HG03097 (cell line): ENCODE measurements around the gene GPR160.
A peak's percentile ranks its signal among the peaks of the same experiment; 100 is the strongest.
"Not testable (repeated sequence)": the region's sequence is repeated elsewhere in the genome, so short reads cannot be mapped to it uniquely, and the experiment has no call there.

Experiments
- ATAC-seq: cut with Tn5 transposase; IDR thresholded peaks from one replicate; pipeline ENCODE4 v1.9.1; 2021; ENCODE audit not compliant: unreplicated experiment, low FRiP score

GPR160 gene, protein sequence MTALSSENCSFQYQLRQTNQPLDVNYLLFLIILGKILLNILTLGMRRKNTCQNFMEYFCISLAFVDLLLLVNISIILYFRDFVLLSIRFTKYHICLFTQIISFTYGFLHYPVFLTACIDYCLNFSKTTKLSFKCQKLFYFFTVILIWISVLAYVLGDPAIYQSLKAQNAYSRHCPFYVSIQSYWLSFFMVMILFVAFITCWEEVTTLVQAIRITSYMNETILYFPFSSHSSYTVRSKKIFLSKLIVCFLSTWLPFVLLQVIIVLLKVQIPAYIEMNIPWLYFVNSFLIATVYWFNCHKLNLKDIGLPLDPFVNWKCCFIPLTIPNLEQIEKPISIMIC

DNA sequence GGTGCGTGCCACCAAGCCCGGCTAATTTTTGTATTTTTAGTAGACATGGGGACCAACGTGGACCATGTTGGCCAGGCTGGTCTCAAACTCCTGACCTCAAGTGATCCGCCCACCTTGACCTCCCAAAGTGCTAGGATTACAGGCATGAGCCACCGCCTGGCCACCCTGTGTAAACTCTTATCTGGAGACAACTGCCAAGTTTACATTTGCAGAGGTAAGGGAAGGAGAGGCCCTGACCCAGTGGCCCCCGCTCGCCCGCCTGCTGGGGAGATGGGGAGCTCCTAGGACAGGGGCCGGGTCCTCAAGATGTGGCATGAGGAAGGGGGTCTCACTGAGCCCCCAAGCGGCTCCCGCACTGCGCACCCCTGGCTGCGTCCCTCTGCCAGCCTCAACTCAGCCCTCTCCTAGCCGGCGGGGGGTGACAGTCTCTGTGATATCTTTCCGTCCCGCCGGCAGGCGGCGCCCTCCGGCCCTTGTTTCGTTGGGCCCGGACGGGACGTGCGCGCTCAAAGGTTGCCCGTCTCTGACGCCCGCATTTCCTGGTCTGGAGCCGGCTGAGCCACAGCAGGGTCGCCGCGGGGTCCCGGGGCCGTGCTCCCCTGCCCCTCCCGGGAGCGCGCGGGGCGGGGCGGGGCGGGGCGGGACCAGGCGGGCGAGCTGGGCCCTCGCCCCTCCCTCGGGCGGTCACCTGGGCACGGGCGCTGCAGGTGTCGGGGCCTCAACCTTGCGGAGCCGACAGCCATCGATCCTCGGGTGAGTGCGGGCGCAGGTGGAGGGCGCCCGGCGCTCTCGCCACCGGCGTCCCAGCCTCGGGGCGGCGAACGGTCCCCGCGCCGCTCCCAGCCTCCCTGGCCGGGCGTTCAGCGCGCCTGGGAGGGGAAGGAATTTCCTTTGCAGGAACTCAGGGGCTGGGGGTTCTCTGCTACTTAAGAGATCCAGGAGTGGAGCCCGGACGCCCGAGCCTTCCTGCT lies at the start of gene GPR160:
TSS of gene GPR160 (plus strand) at position 533 of the 971 bp plus-strand sequence. CDS start 45,978 bp downstream, outside the sequence.
- ATAC-seq = peak; percentile 62

DNA sequence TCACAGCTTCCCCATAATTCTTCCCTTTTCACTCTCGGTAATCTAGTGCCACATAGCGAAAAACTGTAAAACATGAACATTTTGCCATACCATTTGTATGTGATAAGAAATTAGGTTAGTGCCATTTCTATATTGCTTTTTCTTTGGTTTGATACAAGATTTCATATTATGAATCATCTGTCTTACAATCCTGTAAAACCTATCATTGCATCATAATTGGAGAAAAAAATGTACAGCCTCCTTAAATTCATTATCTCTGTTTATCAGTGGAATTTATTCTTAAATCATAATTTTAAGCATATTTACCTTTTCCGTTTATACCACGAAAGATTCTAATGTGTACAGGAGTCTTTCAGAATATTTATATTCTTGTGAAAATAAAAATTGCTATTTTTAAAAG lies 47.4 kb upstream of the GPR160 start:
- ATAC-seq = no peak

DNA sequence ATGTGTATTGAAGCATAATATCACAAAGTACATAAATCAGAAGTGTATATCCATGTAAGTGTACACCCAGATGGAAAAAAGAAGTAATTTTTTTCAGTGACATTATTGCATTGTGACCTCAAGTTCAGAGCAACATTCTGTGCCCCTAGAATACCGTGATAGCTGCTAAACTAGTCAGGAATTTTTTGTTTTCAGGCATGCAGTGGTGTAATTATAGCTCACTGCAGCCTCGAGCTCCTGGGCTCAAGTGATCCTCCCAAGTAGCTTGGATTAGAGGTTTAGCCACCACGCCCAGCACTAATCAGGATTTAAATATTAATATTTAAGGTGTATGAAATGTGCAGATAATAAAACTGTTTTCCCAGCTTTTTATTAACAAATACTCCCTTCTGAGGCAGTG lies 45.6 kb upstream of the GPR160 start:
- ATAC-seq = no peak

DNA sequence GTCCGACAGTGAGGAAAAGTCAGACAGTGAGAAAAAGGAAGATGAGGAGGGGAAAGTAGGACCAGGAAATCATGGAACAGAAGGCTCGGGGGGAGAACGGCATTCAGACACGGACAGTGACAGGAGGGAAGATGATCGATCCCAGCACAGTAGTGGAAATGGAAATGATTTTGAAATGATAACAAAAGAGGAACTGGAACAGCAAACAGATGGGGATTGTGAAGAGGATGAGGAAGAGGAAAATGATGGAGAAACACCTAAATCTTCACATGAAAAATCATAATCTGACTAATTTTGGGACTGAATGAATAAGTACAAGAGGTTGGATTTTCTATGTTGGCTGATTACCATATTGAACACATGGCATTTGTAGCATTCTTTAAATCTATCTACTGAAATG lies 45.0 kb upstream of the GPR160 start:
- ATAC-seq = no peak

DNA sequence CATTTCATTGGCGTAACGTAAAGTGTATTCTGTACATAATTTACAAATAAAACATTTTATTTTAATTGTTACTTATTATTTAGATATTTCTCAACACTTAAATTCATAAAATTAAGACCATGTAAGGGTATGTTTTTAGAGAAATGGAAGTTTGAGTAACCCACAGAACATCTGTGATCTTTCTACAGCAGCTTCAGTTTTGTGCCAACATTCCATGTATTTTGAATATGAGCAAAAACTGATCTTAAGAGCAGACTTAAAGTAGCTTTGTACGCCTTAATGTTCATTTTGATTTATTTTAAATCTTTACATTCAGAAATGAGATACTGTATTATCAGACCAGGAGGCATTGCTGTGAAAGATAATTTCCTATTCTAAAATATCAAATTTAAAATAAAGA lies 44.0 kb upstream of the GPR160 start:
- no peak for ATAC-seq

DNA sequence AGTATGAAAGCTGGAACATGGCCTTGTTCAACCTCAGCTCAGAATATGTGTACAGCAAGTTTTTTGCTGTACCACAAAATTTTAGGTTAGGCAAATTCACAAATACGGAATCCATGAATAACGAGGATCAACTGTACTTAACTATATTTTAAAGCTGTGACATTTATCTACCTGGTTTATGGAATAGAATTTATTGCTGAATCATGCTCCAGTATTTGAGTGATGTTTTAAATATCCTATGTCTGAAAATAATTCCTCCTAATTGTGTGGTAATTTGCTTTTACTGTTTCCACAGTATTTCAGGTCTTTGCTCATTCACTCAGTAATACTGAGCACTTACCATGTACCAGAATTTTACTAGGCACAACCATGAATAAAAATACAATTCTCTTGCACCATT lies 41.7 kb upstream of the GPR160 start:
- ATAC-seq = no peak

DNA sequence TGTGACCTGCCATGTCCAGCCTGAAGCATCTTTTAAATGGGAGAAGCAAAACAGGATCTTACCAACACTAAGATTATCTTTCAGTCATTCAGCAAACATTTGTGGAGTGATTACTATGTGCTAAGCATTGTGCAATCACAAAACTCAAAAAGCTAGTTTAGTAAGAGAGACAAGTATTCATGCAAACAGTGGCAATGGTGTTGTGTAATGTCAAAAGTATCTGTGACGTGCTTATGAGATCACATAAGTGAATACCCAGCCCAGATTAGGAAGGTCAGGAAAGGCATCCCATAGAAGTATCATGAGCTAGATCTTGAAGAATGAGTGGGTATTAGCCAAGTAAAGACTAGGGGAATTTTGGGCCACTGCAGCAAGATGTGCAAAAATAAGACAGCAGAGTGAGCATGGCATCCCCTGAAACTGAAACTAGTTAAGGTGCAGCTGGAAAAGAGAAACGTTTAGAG lies 39.1 kb upstream of the GPR160 start:
- no peak for ATAC-seq

DNA sequence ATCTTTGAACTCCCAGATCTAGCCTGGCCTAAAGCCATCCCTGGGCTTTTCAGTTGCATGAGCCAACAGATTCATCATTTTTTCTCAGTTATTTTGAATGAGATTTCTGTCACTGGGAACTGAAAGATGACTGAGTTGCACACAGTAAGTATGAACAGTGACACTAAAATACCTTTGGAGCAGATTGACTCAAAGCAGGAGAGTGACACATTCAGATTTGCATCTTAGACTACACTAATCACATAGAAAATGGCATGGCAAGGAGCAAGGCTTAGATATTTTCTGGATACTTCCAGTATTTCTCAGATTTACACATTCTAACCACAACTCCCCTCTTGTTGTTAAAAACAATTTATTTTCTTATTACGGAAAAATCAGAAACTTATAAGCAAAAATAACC lies 38.4 kb upstream of the GPR160 start:
- ATAC-seq = no peak

DNA sequence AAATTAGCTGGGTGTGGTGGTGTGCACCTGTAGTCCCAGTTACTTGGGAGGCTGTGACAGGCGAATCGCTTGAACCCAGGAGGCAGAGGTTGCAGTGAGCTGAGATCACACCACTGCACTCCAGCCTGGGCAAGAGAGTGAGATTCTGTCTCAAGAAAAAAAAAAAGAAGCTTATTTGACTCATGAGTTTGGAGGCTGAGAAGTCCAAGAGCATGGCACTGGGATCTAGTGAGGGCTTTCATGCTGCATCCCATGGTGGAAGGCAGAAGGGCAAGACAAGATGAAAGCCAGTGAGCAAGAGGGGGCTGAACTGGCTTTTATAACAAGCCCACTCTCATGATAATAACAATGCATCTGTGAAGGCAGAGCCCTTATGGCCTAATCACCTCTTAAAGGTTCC lies 37.7 kb upstream of the GPR160 start:
- ATAC-seq = no peak

DNA sequence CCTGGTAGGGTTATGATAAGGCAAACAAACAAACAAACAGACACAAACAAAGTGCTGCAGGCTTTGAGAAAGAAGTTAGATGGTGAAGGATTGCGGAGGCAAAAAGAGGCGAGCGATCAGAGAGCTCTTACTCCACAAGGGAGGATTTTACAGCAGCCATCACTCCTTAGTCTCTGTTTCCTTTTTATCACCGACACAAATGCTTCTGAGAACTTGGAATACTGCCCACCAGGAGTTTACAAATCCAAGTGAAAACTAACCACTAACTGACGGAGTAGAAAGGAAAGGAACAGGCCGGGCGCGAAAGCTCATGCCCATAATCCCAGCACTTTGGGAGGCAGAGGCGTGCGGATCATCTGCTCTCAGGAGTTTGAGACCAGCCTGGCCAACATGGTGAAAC lies 35.6 kb upstream of the GPR160 start:
- ATAC-seq = no peak

DNA sequence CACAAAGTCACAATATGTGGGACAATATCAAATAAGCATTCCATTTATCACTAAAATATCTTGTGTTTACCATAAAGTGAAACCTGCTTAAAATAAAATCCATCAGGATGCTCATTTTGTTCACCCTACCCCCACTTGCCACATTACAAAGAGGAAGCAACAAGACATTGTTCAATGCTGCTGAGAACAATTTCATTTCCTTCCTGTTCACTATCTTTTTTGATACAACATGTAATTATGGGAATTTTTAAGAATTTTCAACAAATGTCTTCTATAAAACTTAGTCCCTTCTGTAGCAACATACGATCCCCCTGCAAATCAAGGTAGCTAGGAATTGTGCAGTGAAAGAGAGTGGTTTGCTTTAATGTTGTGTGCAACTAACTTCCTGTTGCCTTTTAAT lies 34.9 kb upstream of the GPR160 start:
- no peak for ATAC-seq

DNA sequence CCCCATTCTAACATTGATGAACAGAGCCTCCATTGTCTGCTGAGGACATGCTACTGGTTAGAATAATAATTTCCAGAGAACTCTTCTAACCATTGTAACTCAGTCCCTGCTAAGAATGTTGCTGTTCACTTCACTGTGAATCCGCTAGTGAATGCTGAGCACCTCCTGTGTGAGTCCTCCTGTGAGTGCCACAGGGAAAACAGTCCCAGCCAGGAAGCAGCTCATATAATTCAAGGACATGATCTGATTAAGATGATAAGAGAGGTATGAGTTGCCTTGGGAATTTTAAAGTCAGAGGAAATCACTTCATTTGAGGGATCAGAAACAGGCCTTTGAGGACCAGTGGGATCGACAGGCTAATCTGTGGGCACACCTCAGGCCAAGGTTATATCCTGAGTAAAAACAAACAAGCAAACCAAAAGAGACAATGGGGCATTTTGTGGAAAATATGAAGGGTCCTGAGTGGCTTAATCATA lies 33.9 kb upstream of the GPR160 start:
- no peak for ATAC-seq

DNA sequence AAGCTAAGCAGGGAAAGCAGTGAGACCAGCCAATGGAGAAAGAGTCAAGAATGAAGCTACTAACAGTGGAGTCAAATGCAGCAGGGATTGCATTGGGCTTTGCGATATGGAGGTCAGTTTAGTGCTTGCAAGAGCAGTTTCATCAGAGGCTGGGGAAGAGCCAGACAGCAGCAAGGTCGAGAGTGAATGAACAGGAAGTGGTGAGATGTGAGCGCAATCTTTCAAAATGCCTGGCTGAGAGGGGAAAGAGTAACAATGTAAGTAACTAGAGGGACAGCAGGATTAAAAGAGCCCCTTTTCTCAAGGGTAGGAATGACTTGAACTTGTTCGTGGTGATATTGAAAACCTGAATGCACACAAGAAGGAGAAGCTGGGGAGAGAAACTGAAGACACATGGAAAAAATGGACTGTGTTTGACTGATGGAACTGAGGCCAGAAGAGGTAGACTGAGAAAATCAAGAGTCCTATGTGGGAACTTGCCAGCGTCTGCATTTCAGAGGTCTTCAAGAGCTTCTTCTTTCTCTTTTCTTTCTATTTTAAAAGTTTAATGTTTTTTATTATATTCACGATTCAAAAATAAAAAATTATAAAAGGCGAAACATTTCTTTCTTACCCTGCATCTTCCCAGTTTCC lies 30.6 kb upstream of the GPR160 start:
- peak; percentile 65 for ATAC-seq

DNA sequence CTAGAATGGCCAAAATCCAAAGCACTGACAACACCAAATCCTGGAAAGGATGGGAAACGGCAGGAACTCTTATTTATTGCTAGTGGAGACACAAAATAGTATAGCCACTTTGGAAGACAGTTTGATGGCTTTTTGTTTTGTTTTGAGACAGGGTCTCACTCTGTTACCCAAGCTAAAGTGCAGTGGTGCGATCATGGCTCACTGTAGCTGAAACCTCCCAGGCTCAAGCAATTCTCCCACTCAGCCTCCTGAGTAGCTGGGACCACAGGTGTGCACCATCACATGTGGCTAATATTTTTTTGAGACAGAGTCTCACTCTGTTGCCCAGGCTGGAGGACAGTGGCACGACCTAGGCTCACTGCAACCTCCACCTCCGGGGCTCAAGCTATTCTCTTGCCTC lies 27.3 kb upstream of the GPR160 start:
- no peak for ATAC-seq

DNA sequence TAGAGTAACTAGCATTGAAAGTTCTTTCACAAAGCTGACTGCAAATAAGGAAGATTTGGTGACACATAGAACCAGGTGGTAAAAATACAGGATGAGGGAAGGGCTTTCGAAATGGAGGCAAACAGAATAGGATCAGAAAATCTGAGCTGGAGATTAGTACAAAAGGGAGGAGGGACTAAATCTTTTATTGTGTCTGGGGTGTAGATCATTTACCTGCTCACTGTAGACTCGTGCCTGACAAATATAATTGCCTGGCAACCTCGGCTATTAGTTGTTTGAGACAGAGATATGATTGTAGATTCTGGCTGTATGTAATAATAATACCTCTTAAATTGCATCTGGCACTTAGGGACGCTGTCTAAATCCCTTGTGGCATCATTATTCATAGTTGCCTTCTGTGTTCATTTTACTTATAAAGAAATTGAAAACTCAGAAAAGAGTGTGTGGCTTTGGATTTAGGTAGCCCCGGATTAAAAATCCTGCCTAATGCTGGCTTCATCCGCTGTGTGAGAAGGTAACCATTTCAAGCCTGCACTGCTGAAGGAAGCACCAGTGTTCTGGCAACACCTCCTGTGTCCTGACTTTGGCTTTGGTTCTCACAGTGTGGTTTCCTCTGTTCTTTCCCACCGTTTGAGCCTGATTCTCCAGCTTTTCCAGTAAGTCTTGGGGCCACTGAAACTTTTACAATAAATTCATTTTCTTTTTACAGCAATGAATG lies 25.0 kb upstream of the GPR160 start:
- no peak for ATAC-seq

DNA sequence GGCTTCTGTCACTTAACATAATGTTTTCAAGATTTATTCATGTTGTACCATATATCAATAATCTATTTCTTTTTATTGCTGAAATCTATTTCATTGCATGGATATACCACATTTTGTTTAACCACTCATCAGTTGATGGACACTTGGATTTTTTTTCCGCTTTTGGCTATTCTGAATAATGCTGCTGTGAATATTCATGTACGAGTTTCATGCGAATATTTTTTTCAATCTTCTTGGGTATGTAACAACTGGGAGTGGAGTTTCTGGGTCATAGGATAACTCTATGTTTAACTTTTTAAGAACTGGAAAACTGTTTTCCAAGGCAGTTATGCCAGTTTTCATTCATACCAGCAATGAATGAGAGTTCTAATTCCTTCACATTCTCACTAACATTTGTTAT lies 21.7 kb upstream of the GPR160 start:
- no peak for ATAC-seq

DNA sequence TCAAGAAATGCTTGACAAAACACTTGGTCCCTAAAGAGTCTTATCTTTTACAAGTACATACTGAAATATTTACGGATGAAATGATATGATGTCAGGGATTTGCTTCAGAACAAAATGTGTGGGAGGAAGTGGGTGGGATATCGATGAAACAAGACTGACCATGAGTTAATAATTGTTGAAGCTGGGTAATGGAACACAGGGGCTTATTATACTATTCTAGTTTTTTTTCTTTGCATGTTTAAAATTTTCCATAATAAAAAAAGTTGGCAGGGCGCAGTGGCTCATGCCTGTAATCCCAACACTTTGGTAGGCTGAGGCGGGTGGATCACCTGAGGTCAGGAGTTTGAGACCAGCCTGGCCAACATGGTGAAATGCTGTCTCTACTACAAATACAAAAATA lies 18.5 kb upstream of the GPR160 start:
- not testable (repeated sequence) for ATAC-seq

DNA sequence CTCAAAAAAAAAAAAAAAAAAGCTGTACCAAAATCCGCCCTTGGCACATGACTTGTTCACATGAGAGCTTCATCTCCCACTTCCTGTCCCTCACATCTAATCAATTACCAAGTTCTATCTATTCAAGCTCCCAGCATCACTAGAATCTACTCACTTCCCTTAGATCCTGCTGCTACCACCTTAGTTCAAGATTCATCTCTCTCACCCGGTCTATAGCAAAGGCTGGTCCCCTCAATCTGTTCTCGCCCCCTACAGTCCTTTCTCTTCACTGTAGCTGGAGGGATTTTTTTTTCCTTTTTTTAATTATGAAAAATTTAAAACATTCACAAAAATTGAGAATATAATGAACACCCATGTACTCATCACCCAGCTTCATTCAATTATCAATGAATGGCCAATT lies 16.7 kb upstream of the GPR160 start:
- ATAC-seq = no peak

DNA sequence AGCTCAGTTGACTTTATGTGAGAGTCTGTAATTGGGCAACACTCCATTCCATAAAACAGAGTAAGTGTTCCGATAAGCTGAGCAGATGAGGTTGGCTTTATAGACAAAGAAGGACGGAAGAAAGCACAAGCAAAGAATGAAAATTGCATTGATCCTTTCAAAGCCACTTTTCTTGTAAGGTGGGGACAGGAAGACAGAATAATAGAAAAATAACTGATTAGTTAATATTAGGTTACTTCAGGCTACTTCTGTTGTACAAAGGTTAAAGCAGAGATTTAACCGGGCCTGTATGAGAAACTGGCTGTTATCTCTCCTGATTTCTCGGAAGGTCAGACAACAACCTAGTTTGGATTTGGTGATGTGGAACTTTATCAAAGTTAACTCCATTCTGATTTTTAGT lies 15.5 kb upstream of the GPR160 start:
- no peak for ATAC-seq

DNA sequence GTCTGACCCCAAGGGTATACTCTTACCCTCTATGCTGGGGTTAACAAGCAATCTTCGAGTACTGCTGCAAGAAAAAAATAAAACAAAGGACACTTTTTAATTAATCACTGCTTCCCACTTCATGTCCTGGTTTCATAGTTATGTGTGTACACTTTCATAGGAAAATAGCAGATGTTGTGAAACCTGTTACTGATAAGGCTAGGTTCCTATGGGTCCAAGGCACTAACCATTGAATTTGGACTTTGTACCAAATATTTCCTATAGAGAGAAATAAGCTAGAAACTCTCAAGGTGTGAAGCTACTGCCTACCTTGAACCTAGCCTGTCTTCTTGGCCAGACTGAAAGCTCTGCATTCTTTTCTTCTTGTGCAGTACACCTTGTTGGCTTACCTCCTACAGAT lies 14.6 kb upstream of the GPR160 start:
- ATAC-seq = no peak
